Measurements from ENCODE around the gene TUT1.
A peak's percentile ranks its signal among the peaks of the same experiment; 100 is the strongest.
"Not testable (repeated sequence)": the region's sequence is repeated elsewhere in the genome, so short reads cannot be mapped to it uniquely, and the experiment has no call there.

The TUT1 gene

DNA sequence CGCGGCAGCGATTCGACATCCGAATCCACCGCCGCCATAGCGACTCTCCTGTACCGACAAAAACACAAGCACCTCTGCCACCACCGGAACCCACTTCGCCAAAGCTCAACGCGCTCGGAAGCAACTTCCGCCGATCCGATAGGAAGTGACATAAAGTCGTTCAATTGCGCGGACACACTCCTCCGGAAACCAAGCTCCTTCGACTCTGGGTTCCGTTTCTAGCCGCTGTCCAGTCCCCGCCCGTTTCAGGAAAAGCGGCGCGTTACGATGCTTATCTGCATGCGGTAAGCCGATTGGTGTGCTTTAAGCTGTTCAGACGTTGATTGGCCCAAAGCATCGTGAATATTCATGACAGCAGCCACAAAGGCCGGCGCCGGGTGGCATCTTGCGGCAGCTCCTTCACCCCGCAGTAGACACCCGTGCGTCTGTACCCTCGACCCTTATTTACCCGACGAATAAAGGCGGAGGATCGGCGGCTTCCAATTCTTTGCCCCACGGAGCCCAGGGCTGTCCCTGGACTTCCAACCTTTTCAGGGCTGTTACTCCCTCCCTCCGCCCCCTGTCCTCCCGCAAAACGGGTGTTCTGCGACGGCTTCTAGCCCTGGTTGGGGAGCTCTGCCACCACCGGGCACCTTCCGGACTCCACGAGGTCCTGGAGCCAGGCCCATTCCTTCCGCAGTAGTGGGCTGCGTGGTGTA lies at the start of gene TUT1:
TSS of gene TUT1 (minus strand) at position 76 of the 698 bp plus-strand sequence. CDS start at position 38, 38 bp downstream.
- no peaks in the 10 kb centered on the region for H3K27me3 Mint-ChIP-seq
- H3K4me3 Mint-ChIP-seq: peak within 1 kb of the TSS; percentile 95
- no peaks in the 10 kb centered on the region for H3K9me3 Mint-ChIP-seq (ENCODE audit: low read depth)
- H3K27ac Mint-ChIP-seq: peak within 1 kb of the TSS; percentile 91
- H3K4me1 Mint-ChIP-seq (ENCODE audit: low read depth): peaks cover 45% of the 10 kb centered on the region
- H3K36me3 Mint-ChIP-seq: peaks cover 5% of the 10 kb centered on the region

DNA sequence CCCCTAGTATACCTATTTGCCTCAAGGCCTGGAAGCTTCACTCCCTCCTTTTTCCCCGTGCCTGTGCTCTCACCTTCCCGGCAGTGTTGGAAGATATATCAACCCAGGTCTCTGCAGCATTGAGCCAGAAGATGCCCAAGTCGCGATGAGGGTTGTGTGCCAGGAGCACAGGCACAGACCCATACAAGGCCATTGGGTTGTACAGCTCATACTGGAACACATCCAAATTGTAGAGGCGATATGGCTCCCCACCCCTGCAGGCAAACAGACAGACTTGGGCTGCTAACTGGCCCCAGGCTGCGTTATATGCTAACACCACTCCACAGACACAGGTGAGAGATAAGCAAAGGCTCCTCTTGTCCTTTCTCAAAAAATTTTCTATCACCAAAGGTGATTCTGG lies 41.2 kb upstream of the TUT1 start:
- no peaks in the 10 kb centered on the region for H3K9me3 Mint-ChIP-seq (ENCODE audit: low read depth)
- no peaks in the 10 kb centered on the region for H3K27me3 Mint-ChIP-seq
- H3K36me3 Mint-ChIP-seq: peaks cover 8% of the 10 kb centered on the region
- peak overlapping the region; percentile 17 for H3K27ac Mint-ChIP-seq
- peaks cover 23% of the 10 kb centered on the region for H3K4me1 Mint-ChIP-seq (ENCODE audit: low read depth)
- no peak overlapping the region for H3K4me3 Mint-ChIP-seq

DNA sequence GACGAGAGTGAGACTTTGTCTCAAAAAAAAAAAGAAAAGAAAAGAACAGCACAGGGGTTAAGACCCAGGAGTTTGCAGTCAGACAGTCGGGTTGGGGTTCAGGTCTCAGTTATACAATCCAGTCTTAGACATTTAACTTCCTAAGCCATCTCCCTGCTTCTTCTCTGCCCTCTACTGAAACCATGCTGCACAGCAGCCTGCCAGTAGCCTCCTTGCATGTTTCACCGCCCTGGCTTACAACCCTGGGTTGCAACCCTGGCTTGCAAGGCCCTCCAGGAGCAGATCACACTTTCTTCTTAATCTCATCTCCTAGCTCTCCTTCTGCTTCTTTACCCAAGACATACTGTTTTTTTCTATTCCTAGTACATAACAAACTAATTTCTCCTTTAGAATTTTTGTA lies 36.4 kb upstream of the TUT1 start:
- H3K36me3 Mint-ChIP-seq: peaks cover 3% of the 10 kb centered on the region
- H3K4me1 Mint-ChIP-seq (ENCODE audit: low read depth): peaks cover 3% of the 10 kb centered on the region
- H3K27me3 Mint-ChIP-seq: no peaks in the 10 kb centered on the region
- H3K27ac Mint-ChIP-seq: peak overlapping the region; percentile 4
- H3K4me3 Mint-ChIP-seq: no peak overlapping the region
- H3K9me3 Mint-ChIP-seq (ENCODE audit: low read depth): no peaks in the 10 kb centered on the region

- peaks cover 28% of the 10 kb centered on the region for H3K4me1 Mint-ChIP-seq (ENCODE audit: low read depth)
- H3K36me3 Mint-ChIP-seq: peaks cover 7% of the 10 kb centered on the region
- no peaks in the 10 kb centered on the region for H3K27me3 Mint-ChIP-seq
- H3K9me3 Mint-ChIP-seq (ENCODE audit: low read depth): no peaks in the 10 kb centered on the region
- H3K27ac Mint-ChIP-seq: peak overlapping the region; percentile 99
- H3K4me3 Mint-ChIP-seq: peak overlapping the region; percentile 88
Measured at GRCh38 chr11:62622476-62623089, 31.3 kb upstream of the TUT1 start.

DNA sequence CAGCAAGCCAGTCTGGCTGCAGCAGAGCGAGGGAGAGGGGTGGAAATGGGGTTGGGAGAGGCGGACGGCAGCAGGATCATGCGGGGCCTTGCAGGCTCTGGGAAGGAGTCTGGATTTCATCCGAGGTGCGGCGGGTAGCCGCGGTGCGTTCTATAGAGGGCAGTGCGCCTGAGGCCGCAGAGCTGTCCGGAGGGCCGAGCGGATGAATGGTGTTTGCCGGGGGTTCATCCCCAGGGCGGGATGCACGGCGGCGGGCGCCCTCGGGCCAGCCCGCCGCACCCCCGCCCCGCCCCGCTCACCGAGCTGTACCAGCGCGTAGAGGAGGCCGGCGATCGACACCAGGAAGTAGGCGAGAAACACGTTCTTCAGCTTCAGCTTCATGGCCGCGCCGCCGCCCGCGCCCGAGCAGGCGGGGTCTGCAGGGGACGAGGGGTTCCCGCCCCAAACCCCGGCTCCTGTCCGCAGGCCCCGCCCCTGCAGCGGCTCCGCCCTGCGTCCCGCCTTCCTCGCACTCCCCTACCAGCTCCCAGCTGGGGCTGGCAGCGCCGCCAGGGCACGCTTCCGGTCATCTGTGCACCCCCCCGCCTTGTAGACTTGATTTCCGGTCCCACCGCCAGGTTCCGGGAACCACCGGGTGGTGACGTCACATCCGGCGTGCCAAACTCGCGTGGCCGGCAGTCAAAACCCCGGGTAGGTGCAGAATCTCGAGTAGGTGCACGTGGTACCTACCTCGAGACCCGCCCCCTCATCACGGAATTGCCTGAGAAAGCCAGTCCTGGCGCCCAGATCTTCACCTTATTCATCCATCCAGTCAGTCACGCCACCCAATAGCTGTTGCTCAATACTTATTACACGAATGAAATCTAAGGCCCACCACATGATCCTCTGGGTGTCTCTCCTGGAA lies 30.5 kb upstream of the TUT1 start, which contains the start of gene B3GAT3:
TSS of gene B3GAT3 (minus strand) at position 420 of the 904 bp plus-strand sequence. CDS start at position 381, 39 bp downstream.
- no peaks in the 10 kb centered on the region for H3K9me3 Mint-ChIP-seq (ENCODE audit: low read depth)
- peak within 1 kb of the TSS; percentile 100 for H3K4me3 Mint-ChIP-seq
- H3K36me3 Mint-ChIP-seq: peaks cover 7% of the 10 kb centered on the region
- peaks cover 28% of the 10 kb centered on the region for H3K4me1 Mint-ChIP-seq (ENCODE audit: low read depth)
- H3K27ac Mint-ChIP-seq: peak within 1 kb of the TSS; percentile 99
- no peaks in the 10 kb centered on the region for H3K27me3 Mint-ChIP-seq

GRCh38 chr11:62621027-62621566 lies 29.8 kb upstream of the TUT1 start:
- H3K4me3 Mint-ChIP-seq: peak overlapping the region; percentile 100
- H3K36me3 Mint-ChIP-seq: peaks cover 7% of the 10 kb centered on the region
- H3K4me1 Mint-ChIP-seq (ENCODE audit: low read depth): peaks cover 30% of the 10 kb centered on the region
- H3K9me3 Mint-ChIP-seq (ENCODE audit: low read depth): no peaks in the 10 kb centered on the region
- no peaks in the 10 kb centered on the region for H3K27me3 Mint-ChIP-seq
- peak overlapping the region; percentile 99 for H3K27ac Mint-ChIP-seq

DNA sequence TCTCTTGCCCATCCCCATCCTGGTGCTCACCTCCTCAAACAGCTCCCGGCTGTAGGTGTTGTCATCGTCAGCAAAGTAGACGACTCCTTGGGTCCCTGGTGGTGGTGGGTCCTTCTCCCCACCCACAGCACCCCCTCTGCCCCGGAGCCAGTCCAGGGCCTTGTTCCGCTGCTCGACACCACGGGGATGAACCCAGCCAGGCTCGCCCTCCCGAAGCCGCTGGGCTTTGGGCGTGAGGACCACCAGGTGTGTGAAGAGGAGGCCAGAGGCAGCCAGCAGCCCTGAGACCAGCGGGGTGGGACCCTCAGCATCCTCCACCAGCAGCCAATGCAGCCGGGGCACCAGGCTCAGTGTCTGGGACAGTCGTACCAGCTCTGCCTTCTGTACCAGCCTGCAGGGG lies 25.6 kb upstream of the TUT1 start:
- H3K27ac Mint-ChIP-seq: not testable (repeated sequence)

GRCh38 chr11:62615521-62615920 lies 24.2 kb upstream of the TUT1 start:
- Mint-ChIP-seq H3K36me3 (peaks cover 2% of the 10 kb centered on the region), H3K9me3 (ENCODE audit: low read depth) (no peaks in the 10 kb centered on the region), H3K27me3 (no peaks in the 10 kb centered on the region), H3K4me1 (ENCODE audit: low read depth) (peaks cover 36% of the 10 kb centered on the region), H3K27ac (no peak overlapping the region), H3K4me3 (no peak overlapping the region)

More for the DNA sequence above, 25.6 kb upstream of the TUT1 start:
- H3K27me3 Mint-ChIP-seq; H3K36me3 Mint-ChIP-seq; H3K9me3 Mint-ChIP-seq (ENCODE audit: low read depth); H3K4me3 Mint-ChIP-seq: not testable (repeated sequence)
- peaks cover 39% of the 10 kb centered on the region for H3K4me1 Mint-ChIP-seq (ENCODE audit: low read depth)

GRCh38 chr11:62614275-62614674 lies 23.0 kb upstream of the TUT1 start:
- Mint-ChIP-seq H3K36me3 (peaks cover 2% of the 10 kb centered on the region), H3K27me3 (no peaks in the 10 kb centered on the region), H3K4me3 (peak overlapping the region; percentile 74), H3K9me3 (ENCODE audit: low read depth) (no peaks in the 10 kb centered on the region), H3K4me1 (ENCODE audit: low read depth) (peaks cover 41% of the 10 kb centered on the region), H3K27ac (peak overlapping the region; percentile 91)

- H3K9me3 Mint-ChIP-seq (ENCODE audit: low read depth): no peaks in the 10 kb centered on the region
- no peaks in the 10 kb centered on the region for H3K27me3 Mint-ChIP-seq
- H3K4me1 Mint-ChIP-seq (ENCODE audit: low read depth): peaks cover 44% of the 10 kb centered on the region
- peaks cover 2% of the 10 kb centered on the region for H3K36me3 Mint-ChIP-seq
- H3K4me3 Mint-ChIP-seq: peak overlapping the region; percentile 58
- no peak overlapping the region for H3K27ac Mint-ChIP-seq
Measured at GRCh38 chr11:62613291-62613778, 22.0 kb upstream of the TUT1 start.

GRCh38 chr11:62612366-62613290 lies 21.3 kb upstream of the TUT1 start, which contains the start of the genes EML3 and ROM1:
EML3 (minus strand) TSS chr11:62612775; CDS start chr11:62612457, 318 bp downstream.
ROM1 (plus strand) TSS chr11:62613257; CDS start chr11:62613282, 25 bp downstream.
- no peaks in the 10 kb centered on the region for H3K27me3 Mint-ChIP-seq
- peaks cover 2% of the 10 kb centered on the region for H3K36me3 Mint-ChIP-seq
- H3K27ac Mint-ChIP-seq: peak within 1 kb of the TSS; percentile 99
- H3K4me1 Mint-ChIP-seq (ENCODE audit: low read depth): peaks cover 50% of the 10 kb centered on the region
- H3K9me3 Mint-ChIP-seq (ENCODE audit: low read depth): no peaks in the 10 kb centered on the region
- H3K4me3 Mint-ChIP-seq: peak within 1 kb of the TSS; percentile 99

DNA sequence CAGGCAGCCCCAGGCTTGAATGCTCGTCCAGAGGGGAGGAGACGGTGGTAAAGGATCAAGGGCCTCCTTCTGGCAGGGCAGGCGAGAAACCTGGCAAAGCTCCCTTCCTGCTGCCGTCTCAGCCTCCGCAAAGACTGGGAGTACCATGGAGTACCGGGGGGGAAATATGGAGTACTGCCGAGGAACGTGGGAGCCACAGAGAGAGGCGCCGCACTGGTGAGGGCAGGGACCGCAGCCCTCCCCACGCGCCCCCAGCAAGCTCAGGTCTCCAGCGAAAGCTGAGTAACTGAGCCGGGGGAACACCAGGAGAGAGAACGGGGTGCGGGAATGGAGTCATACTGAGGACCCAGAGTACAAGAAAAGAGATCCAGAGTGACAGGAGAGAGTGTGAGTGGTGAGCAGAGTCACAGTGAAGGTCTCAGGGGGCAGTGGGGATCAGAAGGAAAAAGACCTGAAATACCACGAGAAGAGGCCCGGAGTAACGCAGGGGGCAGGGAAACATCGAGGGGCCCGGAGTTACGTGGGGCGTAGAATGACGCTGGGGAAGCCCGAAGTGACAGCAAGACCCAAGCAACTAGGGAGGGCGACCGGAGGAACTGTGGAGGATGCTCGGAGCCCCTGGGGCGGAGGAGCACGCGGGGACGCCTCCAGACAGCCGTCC lies 20.5 kb upstream of the TUT1 start:
- Mint-ChIP-seq H3K27ac (peak overlapping the region; percentile 99), H3K27me3 (no peaks in the 10 kb centered on the region), H3K9me3 (ENCODE audit: low read depth) (no peaks in the 10 kb centered on the region), H3K4me1 (ENCODE audit: low read depth) (peaks cover 53% of the 10 kb centered on the region), H3K4me3 (peak overlapping the region; percentile 99), H3K36me3 (peaks cover 2% of the 10 kb centered on the region)
